GM12878 (cell line): ENCODE measurements around the gene DUOXA2.

ENCODE experiments used
- CBX3 ChIP-seq: fragments of 200-600 bp; sonication (generic); IDR thresholded peaks from 2 replicates; pipeline ENCODE4 v1.6.1; 2016; ENCODE audit warnings: low read depth, borderline replicate concordance
- PKNOX1 ChIP-seq: fragments of 450-650 bp; IDR thresholded peaks from 2 replicates; pipeline ENCODE4 v1.6.1; 2016; ENCODE audit warnings: mild to moderate bottlenecking
- POLR2A ChIP-seq: IDR thresholded peaks from 2 replicates; pipeline ENCODE4 v1.6.1; 2011; ENCODE audit warnings: low read depth, mild to moderate bottlenecking, low read length
- POLR2AphosphoS5 ChIP-seq: IDR thresholded peaks from 2 replicates; pipeline ENCODE4 v1.6.1; 2011; ENCODE audit warnings: mild to moderate bottlenecking, low read length, inconsistent platforms
- SMAD1 ChIP-seq: fragments of 450-650 bp; IDR thresholded peaks from 2 replicates; pipeline ENCODE4 v1.6.1; 2018; ENCODE audit warnings: mild to moderate bottlenecking, low read depth; ENCODE audit not compliant: partially characterized antibody
- YY1 ChIP-seq: IDR thresholded peaks from 2 replicates; pipeline ENCODE4 v1.6.1; 2011; ENCODE audit warnings: low read depth, mild to moderate bottlenecking, low read length
- ZNF24 ChIP-seq: fragments of 450-650 bp; IDR thresholded peaks from 2 replicates; pipeline ENCODE4 v1.6.1; 2017; ENCODE audit warnings: antibody characterized with exemption, mild to moderate bottlenecking
- ZZZ3 ChIP-seq: IDR thresholded peaks from 2 replicates; pipeline ENCODE4 v1.6.1; 2011; ENCODE audit warnings: low read depth; ENCODE audit not compliant: control insufficient read depth, insufficient read length
- TF ChIP-seq, protein P1 (sequence below), 3 experiments: IDR thresholded peaks in 2 of 3; conservative IDR thresholded peaks in 1 of 3; 2 replicates each; pipeline ENCODE4 v1.5.1; 2011; ENCODE audit warnings: low read depth in 3 of 3, low read length in 3 of 3, mild to moderate bottlenecking in 3 of 3, control low read depth in 2 of 3, moderate library complexity in 2 of 3, inconsistent platforms in 1 of 3, mixed read lengths in 1 of 3; ENCODE audit not compliant: control insufficient read depth in 2 of 3, insufficient read depth in 1 of 3; ENCODE audit errors: extremely low read depth in 1 of 3

GRCh38 chr15:45134682-45135604, 20.8 kb downstream of the DUOXA2 start:
- TF ChIP-seq ZZZ3 (no peak), CBX3 (no peak), PKNOX1 (no peak), POLR2A (no peak), ZNF24 (no peak), YY1 (no peak), POLR2AphosphoS5 (no peak), SMAD1 (no peak)
- TF ChIP-seq, protein P1, sequence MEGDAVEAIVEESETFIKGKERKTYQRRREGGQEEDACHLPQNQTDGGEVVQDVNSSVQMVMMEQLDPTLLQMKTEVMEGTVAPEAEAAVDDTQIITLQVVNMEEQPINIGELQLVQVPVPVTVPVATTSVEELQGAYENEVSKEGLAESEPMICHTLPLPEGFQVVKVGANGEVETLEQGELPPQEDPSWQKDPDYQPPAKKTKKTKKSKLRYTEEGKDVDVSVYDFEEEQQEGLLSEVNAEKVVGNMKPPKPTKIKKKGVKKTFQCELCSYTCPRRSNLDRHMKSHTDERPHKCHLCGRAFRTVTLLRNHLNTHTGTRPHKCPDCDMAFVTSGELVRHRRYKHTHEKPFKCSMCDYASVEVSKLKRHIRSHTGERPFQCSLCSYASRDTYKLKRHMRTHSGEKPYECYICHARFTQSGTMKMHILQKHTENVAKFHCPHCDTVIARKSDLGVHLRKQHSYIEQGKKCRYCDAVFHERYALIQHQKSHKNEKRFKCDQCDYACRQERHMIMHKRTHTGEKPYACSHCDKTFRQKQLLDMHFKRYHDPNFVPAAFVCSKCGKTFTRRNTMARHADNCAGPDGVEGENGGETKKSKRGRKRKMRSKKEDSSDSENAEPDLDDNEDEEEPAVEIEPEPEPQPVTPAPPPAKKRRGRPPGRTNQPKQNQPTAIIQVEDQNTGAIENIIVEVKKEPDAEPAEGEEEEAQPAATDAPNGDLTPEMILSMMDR (IDR thresholded peaks at IDR 0.05 in 2 of 3, conservative IDR thresholded peaks at IDR 0.05 in 1 of 3; ENCODE audit: control insufficient read depth in 2 of 3, extremely low read depth in 1 of 3, insufficient read depth in 1 of 3, low read depth in 3 of 3, low read length in 3 of 3), result peak in 1 of 3 experiments; percentile 21; a peak in 2 of 6 replicates
